ENCODE data around the gene C11orf16.
A peak's percentile ranks its signal among the peaks of the same experiment; 100 is the strongest.

DNA sequence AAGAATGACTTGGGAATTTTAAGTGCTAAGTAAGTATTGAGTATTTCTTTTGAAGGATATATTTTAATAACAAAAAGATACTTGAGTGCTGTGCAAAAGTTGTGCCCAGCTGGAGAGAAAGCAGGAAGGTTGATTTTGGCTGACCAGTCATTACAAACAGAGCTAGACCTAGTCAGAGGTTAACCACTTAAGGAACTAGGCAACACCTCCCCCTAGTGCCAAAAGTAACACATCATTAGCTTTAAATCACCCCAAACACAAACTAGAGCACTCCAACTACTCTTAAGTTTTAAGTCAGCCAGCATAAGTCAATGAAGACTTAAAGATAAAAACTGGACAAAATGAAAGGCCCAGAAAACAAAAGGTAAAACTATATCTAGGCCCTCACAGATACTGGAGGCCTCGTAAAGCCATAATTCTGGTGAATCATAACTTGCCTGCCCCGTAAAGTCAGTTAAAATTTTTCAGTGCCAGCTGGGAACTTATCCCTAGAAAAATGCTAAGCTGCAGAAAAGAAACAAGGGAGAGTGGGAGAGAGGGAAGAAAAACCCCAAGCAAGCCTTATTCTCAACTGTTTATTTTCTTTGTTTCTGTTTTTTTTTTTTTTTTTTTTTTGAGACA is 26.9 kb upstream of the C11orf16 start:
- TF ChIP-seq, protein P1, sequence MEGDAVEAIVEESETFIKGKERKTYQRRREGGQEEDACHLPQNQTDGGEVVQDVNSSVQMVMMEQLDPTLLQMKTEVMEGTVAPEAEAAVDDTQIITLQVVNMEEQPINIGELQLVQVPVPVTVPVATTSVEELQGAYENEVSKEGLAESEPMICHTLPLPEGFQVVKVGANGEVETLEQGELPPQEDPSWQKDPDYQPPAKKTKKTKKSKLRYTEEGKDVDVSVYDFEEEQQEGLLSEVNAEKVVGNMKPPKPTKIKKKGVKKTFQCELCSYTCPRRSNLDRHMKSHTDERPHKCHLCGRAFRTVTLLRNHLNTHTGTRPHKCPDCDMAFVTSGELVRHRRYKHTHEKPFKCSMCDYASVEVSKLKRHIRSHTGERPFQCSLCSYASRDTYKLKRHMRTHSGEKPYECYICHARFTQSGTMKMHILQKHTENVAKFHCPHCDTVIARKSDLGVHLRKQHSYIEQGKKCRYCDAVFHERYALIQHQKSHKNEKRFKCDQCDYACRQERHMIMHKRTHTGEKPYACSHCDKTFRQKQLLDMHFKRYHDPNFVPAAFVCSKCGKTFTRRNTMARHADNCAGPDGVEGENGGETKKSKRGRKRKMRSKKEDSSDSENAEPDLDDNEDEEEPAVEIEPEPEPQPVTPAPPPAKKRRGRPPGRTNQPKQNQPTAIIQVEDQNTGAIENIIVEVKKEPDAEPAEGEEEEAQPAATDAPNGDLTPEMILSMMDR (IDR thresholded peaks at IDR 0.05) = peak; percentile 21 to 70 (median 57)
- no peak for TF ChIP-seq POLR2A (IDR thresholded peaks at IDR 0.05)

Measured in tibial nerve (tissue), 3 donors.